Middle frontal gyrus (tissue), 1 donor: Measurements from ENCODE around the gene C3orf22.
A peak's percentile ranks its signal among the peaks of the same experiment; 100 is the strongest.
"Not testable (repeated sequence)": the region's sequence is repeated elsewhere in the genome, so short reads cannot be mapped to it uniquely, and the experiment has no call there.

ENCODE experiments used
- DNase-seq: peaks from one replicate; pipeline ENCODE4 v3.0.0-alpha.2; 2015; ENCODE audit warnings: low spot score; ENCODE audit errors: extremely low spot score

The C3orf22 gene

GRCh38 chr3:126558336-126559071 lies at the start of gene C3orf22:
TSS of gene C3orf22 (minus strand) at chr3:126558932. CDS start at chr3:126553390, 5,542 bp downstream.
- no peak for DNase-seq

DNA sequence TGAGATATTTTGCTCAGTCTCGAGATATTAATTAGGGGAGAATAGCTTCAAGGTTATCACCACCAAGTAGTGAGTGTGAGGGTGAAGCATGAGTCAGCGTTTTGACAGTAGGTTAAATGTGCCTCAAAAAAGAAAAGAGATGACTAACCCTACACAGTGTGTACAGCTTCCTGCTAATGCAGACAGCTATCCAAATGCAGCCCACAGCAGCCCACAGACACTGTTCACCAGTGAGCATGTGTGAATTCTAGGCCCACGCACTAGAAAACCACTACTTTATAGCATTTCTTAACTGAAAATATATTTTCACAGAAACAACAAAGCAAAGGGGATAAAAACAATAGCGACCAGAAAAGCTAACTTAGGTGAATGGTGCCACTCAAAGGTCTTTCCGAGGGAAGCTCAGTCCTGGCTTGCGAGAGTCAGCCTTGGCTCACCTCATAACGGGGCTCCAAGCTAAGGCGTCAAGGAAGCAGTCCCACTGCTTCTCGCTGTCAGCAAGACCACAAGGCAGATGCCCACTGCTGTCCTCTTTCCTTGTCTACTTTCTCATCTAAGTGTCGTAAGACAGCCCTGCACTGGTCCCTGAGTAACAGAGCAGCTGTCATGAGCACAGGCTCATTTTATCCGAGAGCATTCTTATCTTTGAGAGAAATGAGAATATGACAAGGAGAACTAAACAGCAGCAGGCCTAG lies 48.6 kb upstream of the C3orf22 start:
- DNase-seq, result peak; percentile 28

DNA sequence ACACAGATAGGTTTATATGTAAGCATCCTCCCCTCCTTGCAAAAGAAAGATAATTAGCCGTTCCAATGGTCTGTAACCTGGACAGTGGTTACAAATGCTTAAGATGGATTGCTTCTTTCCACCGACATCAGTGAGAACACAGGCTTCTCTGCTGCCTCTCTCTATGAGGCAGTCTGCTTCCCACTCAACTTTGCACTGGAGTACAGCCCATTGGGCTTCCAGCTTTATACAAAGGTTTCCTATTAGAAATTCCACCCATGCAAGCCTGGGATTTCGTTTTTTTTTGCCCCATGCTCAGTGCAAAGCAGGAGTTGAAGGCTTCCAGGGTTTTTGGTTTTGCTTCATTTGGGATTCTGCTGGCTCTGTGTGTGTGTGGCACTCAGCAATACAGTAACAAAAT lies 47.3 kb upstream of the C3orf22 start:
- peak; percentile 22 for DNase-seq

- no peak for DNase-seq
Observed at GRCh38 chr3:126604691-126605090, 46.0 kb upstream of the C3orf22 start.

- DNase-seq, result no peak
Observed at GRCh38 chr3:126599101-126599500, 40.4 kb upstream of the C3orf22 start.

- DNase-seq, result not testable (repeated sequence)
Observed at GRCh38 chr3:126595479-126595878, 36.7 kb upstream of the C3orf22 start.

GRCh38 chr3:126591515-126591914 lies 32.8 kb upstream of the C3orf22 start:
- DNase-seq, result not testable (repeated sequence)

DNA sequence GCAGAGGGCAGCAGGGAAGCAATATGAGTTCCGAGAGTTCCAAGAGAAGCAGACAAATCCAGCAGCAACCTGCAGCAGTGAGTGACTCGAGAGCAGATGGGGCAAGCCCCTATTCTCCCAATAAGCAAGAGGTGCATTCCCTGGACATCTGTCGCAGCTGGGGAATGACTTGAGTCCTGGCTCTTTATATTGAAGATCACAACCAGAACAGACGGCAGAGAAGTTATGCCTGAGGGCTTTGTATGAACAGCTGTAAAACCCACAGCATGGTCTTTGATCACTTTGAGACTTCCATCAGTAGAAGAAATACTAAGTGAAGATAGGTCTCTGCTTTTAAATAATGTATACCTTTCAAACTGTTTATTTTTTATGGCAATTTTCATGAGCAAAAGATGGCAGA lies 23.6 kb upstream of the C3orf22 start:
- no peak for DNase-seq

DNA sequence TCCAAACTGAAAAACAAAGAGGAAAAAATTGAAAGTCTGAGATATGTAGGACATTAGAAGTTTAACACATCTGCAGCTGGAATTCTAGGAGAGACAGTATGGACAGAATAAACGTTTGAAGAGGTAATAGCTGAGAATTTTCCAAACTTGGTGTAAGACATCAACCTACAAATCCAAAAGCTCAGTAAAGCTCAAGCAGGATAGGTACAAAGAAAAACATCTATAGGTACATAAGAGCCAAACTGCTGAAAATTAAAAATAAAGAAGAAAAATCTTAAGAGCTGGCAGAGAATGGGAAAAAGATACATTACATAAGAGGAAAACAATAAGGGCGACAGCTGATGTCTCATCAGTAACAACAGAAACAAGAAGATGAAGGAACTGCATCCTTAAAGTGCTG lies 22.8 kb upstream of the C3orf22 start:
- no peak for DNase-seq

GRCh38 chr3:126580746-126581145 lies 22.0 kb upstream of the C3orf22 start:
- DNase-seq, result no peak

GRCh38 chr3:126578702-126579101 lies 20.0 kb upstream of the C3orf22 start:
- DNase-seq, result no peak

DNA sequence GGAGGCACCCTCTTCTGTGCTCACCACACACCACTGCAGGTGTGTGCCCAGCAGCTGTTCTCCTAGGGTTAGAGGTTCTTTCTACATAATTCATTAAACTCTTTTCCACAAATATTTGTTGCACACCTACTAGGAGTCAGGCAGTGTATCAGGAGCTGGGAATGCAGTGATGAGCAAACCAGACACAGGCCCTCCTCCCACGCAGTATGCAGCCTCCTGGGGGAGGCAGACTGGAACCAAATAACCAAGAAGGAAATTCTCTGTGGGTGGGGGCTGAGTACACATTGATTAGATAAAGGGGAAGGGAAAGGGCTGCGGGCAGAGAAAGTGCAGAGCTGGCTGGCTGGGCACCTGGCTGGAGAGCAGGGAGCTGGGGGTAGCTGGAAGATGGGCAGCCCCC lies 18.5 kb upstream of the C3orf22 start:
- DNase-seq, result no peak

DNA sequence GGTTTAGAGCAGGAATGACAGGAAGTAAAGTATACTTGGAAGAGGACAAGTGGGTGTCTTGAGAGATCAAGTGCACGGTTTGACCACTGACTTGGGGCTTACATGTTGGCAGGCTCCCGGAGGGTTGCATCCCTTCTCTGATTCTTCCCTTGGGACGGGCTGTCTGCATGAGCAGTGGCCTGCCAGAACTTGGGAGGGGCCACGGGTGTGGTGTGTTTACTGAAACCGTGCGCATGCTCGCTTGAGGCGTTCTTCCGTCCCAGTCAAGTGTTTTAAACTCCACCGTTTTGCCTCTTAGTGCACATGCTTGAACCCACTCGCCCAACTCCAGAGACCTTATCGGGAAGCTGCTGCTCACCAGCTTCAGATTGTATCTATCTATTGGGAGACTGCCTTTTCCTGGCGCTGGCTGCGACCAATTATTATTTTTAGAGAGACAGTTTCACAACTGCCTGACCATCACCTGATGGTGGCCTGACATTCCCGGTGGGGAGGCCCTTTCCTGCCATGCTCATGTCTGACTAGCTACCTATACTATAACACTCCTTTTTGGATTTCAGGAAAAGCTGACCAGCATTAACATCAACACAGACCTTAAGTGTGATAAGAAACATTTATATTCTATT lies 14.9 kb upstream of the C3orf22 start:
- no peak for DNase-seq

GRCh38 chr3:126571078-126571477 lies 12.3 kb upstream of the C3orf22 start:
- no peak for DNase-seq

DNA sequence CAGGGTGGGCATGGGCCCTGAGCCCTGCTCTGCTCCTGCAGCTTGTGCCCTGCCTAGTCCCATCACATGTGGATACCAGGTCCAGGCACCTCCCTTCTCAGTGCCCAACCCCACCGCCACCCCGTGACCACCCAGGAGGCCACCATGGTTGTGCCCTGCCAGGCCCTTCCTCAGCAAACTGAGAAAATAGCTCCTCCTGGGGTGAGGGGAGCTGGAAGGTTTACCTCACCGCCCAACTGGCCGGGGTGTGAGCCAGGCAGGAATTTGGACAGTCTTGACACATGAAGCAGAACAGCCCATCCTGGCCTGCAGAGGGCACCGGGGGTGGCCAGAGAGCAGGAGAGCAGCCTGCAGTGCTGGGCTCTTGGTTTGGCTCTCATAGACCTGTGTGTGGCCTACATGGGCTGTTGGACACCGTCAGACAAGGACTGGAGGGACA lies 11.4 kb upstream of the C3orf22 start:
- DNase-seq, result no peak

DNA sequence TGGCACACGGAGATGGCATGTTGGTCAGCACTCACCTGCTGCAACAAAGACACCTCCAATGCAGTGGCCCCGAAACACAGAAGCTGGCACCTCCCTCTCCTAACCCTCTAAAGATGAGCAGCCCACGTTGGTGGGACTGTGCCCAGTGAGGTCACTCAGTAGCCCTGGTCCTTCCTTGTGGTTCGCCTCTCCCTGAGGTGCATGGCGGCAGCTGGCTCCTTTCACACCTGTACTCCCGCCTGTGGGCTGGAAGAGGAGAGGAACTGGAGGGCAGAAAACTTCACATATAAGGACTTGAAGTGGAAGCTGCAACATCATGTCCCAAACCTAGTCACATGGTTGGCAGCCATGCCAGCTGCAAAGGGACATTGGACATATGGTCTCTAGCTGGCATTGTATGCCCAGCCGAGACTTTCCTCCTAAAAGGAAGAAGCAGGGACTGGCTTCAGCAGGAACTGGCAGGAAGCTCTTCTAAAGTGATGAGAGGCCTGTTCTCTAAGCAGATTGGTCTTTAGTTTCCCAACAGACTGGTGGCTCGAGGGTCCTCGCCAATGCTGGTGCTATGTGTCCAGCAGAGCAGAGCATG lies 10.8 kb upstream of the C3orf22 start:
- DNase-seq, result no peak

GRCh38 chr3:126568776-126569342 lies 10.1 kb upstream of the C3orf22 start:
- no peak for DNase-seq

- DNase-seq, result no peak
Observed at GRCh38 chr3:126567696-126568438, 9.1 kb upstream of the C3orf22 start.

GRCh38 chr3:126562737-126563276 lies 4.1 kb upstream of the C3orf22 start:
- DNase-seq, result no peak

DNA sequence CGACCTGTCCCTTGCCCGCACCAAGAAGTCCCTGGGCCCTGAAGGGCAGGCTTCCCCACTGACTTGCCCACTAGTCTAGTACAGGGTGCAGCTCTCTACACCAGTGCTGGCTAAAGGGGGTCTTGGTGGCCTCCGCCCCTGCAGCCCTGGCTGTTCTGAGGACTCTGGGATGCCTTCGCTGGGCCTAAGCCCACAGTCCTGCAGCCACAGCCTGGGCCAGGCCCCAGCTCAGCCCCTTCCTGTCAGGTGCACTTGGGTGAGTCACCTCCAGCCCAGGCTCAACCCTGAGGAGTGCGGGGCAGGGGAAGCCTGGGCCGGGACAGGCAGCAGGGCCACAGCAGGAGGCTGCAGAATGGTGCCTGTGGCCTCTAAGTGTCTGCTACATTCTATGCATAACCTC lies 971 bp downstream of the C3orf22 start:
- DNase-seq, result no peak

- DNase-seq, result no peak
Observed at GRCh38 chr3:126557415-126557745, 1.4 kb downstream of the C3orf22 start.
